Measurements from ENCODE around the gene SOD3. TPM values are rescaled to one million over a fixed set of nuclear protein-coding genes. Genes with fewer than 3 reads are reported as not detected.

The SOD3 gene
- total RNA-seq, 1 experiment from 2014 or later = 4.1 TPM

- DNase-seq (ENCODE audit: low spot score) (no peak), ATAC-seq (no peak)
- no peak overlapping the region for H3K27ac Mint-ChIP-seq
- H3K9me3 Mint-ChIP-seq = no peaks in the 10 kb centered on the region
- POLR2A ChIA-PET = no interaction called here
- no peaks in the 10 kb centered on the region for H3K27me3 Mint-ChIP-seq (ENCODE audit: low read depth)
- no peaks in the 10 kb centered on the region for H3K36me3 Mint-ChIP-seq
- no peaks in the 10 kb centered on the region for H3K4me1 Mint-ChIP-seq
- no peak for TF ChIP-seq NFATC4 (CRISPR knock-in tag; IDR thresholded peaks at IDR 0.05)
- CTCF ChIA-PET = no interaction called here
- H3K4me3 Mint-ChIP-seq = no peak overlapping the region
Observed at GRCh38 chr4:24837336-24837735, 42.0 kb downstream of the SOD3 start.

GRCh38 chr4:24837781-24838180 is 42.4 kb downstream of the SOD3 start:
- Mint-ChIP-seq H3K27me3 (ENCODE audit: low read depth) (no peaks in the 10 kb centered on the region), H3K4me1 (no peaks in the 10 kb centered on the region), H3K9me3 (no peaks in the 10 kb centered on the region), H3K36me3 (no peaks in the 10 kb centered on the region), H3K4me3 (no peak overlapping the region), H3K27ac (no peak overlapping the region)
- POLR2A ChIA-PET = no interaction called here
- DNase-seq (ENCODE audit: low spot score) (no peak), ATAC-seq (no peak)
- CTCF ChIA-PET = no interaction called here
- TF ChIP-seq AR (CRISPR knock-in tag; IDR thresholded peaks at IDR 0.05) (no peak), ZSCAN18 (CRISPR knock-in tag; IDR thresholded peaks at IDR 0.05) (no peak), NR3C1 (CRISPR knock-in tag; conservative IDR thresholded peaks at IDR 0.05; ENCODE audit: low read depth) (no peak), ZNF121 (CRISPR knock-in tag; IDR thresholded peaks at IDR 0.05) (no peak), PRRX2 (CRISPR knock-in tag; IDR thresholded peaks at IDR 0.05) (no peak), TEAD1 (CRISPR knock-in tag; IDR thresholded peaks at IDR 0.05) (no peak), ESRRA (CRISPR knock-in tag; IDR thresholded peaks at IDR 0.05; ENCODE audit: borderline replicate concordance) (no peak)

- Mint-ChIP-seq H3K27ac (no peak overlapping the region), H3K36me3 (no peaks in the 10 kb centered on the region), H3K4me3 (no peak overlapping the region), H3K27me3 (ENCODE audit: low read depth) (no peaks in the 10 kb centered on the region), H3K9me3 (no peaks in the 10 kb centered on the region), H3K4me1 (no peaks in the 10 kb centered on the region)
- ATAC-seq (no peak), DNase-seq (ENCODE audit: low spot score) (no peak)
- ChIA-PET CTCF (no interaction called here), POLR2A (no interaction called here)
- TF ChIP-seq ZNF532 (CRISPR knock-in tag; IDR thresholded peaks at IDR 0.05; ENCODE audit: borderline replicate concordance) (no peak), E2F5 (CRISPR knock-in tag; IDR thresholded peaks at IDR 0.05) (no peak), MYBL2 (CRISPR knock-in tag; IDR thresholded peaks at IDR 0.05) (no peak), NR2C2 (CRISPR knock-in tag; IDR thresholded peaks at IDR 0.05) (no peak), CREM (CRISPR knock-in tag; IDR thresholded peaks at IDR 0.05) (no peak), ZNF219 (CRISPR knock-in tag; IDR thresholded peaks at IDR 0.05; ENCODE audit: borderline replicate concordance) (no peak), CBFB (CRISPR knock-in tag; IDR thresholded peaks at IDR 0.05; ENCODE audit: low read depth) (no peak), ZNF396 (CRISPR knock-in tag; IDR thresholded peaks at IDR 0.05; ENCODE audit: borderline replicate concordance) (no peak), SMAD4 (CRISPR knock-in tag; IDR thresholded peaks at IDR 0.05) (no peak), CDX4 (CRISPR knock-in tag; IDR thresholded peaks at IDR 0.05; ENCODE audit: borderline replicate concordance) (no peak), ZBTB21 (CRISPR knock-in tag; IDR thresholded peaks at IDR 0.05; ENCODE audit: borderline replicate concordance) (no peak), FOXP4 (CRISPR knock-in tag; IDR thresholded peaks at IDR 0.05) (no peak), ZNF423 (CRISPR knock-in tag; IDR thresholded peaks at IDR 0.05) (no peak), NR3C1 (CRISPR knock-in tag; conservative IDR thresholded peaks at IDR 0.05; ENCODE audit: low read depth) (no peak)
Observed at GRCh38 chr4:24840362-24840761, 45.0 kb downstream of the SOD3 start.
